ENCODE data around the gene PANK3.
A peak's percentile ranks its signal among the peaks of the same experiment; 100 is the strongest.
"Not testable (repeated sequence)": the region's sequence is repeated elsewhere in the genome, so short reads cannot be mapped to it uniquely, and the experiment has no call there.

Gene PANK3

GRCh38 chr5:168552146-168552545, 27.0 kb downstream of the PANK3 start:
- peak; percentile 86 for DNase-seq (ENCODE audit: low read depth)

- DNase-seq (ENCODE audit: low read depth): no peak
These were observed 28.5 kb downstream of the PANK3 start for GRCh38 chr5:168550656-168551055.

GRCh38 chr5:168549554-168549953, 29.6 kb downstream of the PANK3 start:
- DNase-seq (ENCODE audit: low read depth): no peak

- no peak for DNase-seq (ENCODE audit: low read depth)
These were observed 42.0 kb downstream of the PANK3 start for GRCh38 chr5:168537176-168537575.

GRCh38 chr5:168534351-168534750, 44.8 kb downstream of the PANK3 start:
- DNase-seq (ENCODE audit: low read depth): not testable (repeated sequence)

DNA sequence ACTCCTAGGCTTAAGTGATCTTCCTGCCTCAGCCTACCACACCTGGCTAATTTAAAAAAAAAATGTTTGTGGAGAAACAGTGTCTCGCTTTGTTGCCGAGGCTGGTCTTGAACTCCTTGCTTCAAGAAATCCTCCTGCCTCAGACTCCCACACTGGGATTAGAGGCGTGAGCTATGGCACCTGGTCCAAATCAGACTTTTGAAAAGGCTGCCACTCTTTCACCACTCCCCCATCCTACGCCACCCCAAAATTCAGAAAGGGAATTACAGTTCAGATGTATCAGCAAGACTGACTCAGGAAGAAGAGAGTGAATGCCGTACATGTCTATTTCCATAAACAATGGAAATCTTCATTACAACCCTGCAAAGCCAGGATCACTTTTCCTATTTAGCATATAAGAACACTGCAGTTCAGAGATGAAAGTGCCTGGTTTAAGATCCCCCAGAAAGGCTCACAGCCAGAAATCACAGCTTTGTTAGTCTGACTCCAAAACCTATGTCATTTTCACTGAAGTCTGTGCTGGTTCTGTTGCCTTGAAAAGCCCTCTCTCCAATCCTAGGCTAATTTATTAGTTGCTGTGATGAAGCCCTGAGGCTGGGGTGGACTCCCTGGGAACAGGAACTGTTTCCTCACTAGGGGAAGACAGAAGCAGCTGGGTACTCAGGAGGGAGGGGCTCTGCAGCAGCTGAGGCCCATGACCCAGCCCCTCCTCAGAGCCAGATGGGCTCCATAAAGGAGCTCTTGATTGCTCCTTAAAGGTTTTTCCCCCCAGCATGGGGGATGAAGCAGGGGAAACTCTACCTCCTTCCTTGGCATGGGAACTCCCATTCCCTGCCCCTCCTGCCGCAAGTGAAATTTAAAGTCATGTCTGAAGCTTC, 46.9 kb downstream of the PANK3 start:
- DNase-seq (ENCODE audit: low read depth): no peak

DNA sequence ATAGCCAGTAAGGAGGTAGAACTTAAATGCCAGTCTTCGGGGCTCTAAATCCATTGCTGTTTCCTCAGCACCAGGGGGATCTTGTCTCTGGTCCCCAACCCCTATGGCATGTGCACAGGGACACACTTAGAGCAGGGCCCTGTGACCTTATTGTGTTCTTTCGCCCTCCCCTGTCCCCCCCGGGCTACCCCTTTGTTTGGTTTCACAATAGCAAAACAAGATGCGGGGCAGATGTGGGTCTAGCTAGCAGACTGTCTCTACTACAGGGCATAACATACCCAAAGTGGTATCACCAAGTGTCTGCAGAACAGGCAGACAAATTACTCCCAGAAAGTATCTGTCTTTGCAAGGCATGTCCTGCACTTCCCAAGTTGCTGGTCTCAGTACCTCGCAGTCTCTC, 48.0 kb downstream of the PANK3 start:
- no peak for DNase-seq (ENCODE audit: low read depth)

DNA sequence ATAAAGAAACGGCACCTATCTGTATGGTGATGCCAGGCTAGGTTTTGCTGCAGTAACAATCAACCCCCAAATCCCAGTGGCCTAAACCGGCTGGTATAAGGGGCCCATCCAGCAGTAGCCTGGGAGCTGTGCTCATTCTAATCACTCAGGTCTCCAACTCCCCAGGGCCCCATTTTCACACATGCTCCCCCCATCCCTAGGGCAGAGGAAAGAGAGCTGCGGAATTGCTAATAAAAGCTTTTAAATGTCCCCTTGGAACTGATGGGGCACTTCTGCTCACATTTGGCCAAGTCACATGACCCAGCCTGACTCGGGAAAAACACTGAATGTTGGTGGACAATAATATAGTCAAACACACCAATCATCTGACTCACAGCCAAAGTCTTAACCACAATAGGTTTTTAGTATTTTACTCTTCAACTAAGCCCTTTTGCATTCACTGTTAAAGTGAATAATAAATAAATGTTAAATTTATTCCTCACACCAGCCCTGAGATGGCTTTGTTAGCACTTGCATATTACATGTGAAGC, 48.5 kb downstream of the PANK3 start:
- no peak for DNase-seq (ENCODE audit: low read depth)

DNA sequence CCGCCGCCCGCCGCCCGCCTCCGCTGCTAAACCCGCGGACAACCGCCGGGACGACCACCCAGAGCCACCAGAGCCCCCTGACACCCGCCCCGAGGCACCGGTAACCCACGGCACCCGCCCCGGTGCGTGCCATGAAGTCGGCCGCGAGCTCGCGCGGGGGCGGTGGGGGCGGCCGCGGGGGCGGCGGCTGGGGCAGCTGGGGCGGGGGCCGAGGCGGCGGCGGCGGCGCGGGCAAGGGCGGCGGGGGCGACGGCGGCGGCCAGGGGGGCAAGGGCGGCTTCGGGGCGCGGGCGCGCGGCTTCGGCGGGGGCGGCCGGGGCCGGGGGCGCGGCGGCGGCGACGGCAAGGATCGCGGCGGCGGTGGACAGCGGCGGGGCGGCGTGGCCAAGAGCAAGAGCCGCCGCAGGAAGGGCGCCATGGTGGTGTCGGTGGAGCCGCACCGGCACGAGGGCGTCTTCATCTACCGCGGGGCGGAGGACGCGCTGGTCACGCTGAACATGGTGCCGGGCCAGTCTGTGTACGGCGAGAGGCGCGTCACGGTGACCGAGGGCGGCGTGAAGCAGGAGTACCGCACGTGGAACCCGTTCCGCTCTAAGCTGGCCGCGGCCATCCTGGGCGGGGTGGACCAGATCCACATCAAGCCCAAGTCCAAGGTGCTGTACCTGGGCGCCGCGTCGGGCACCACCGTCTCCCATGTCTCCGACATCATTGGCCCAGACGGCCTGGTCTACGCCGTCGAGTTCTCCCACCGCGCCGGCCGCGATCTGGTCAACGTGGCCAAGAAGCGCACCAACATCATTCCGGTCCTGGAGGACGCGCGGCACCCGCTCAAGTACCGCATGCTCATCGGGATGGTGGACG, 49.6 kb downstream of the PANK3 start:
- DNase-seq (ENCODE audit: low read depth): no peak

- no peak for DNase-seq (ENCODE audit: low read depth)
These were observed 50.4 kb downstream of the PANK3 start, which contains the start of gene FBLL1 for GRCh38 chr5:168528521-168529373. TSS of gene FBLL1 (plus strand) at chr5:168529305. CDS start at chr5:168529505, 200 bp downstream.

DNA sequence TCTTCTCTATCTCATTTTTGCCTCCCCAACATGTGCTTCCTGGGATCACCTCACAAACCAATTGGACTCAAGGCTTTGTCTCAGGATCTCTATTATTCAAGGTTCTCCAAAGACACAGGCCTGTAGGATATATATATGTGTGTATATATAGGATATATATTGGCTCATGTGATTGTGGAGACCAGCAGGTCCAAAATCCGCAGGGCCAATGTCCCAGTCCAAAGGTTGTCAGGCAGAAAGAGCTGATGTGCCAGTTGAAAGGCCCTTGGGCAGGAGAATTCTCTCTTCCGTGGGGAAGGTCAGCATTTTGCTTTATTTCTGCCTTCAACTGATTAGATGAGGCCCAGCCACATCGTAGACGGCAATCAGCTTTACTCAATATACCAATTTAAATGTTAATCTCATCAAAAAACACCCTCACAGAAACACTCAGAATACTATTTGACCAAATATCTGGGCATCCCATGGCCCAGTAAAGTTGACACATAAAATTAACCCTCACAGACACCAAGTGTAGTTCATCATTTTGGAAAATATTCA, 51.3 kb downstream of the PANK3 start:
- no peak for DNase-seq (ENCODE audit: low read depth)

DNA sequence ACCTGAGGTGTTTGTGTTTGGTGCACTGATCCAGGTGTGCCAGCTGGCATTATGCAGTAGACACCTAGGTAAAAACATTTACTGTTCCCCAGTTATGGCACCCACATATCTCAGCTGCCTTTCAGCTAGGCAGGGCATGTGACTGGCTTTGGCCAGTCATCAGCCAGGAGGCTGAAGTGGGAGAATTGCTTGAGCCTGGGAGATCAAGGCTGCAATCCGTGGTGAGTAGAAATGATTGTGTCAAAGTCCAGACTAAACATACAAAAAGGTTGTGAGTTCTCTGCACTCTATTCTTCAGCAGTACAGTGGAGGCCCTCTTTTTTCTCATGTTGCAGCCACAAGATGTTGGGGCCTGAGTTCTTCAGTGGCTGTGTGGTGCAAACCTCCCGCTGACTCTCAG, 53.3 kb downstream of the PANK3 start:
- DNase-seq (ENCODE audit: low read depth): no peak

DNA sequence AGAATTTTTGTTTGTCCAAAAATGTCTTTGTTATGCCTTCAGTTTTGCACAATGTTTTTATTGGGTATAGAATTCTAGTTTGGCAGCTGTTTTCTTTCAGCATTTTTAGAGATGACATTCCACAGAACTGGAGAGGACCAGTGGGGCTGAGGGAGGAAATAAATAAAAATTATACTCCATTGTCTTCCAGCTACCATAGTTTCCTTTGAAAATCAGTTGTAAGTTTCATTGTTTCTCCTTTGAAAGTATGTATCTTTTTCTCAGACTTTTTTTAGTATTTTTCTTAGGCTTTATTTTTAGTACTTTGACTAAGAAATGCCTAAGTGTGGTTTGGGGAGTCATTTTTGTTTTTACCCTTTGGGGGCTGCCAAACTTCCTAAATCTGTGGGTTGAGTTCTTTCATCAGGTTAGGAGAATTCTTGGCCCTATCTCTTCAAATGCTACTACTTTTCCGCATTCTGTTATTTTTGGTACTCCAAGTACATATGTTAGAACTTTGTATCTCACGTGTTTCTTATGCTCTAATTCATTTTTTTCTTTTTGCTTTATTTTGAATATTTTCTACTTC, 65.2 kb downstream of the PANK3 start:
- DNase-seq (ENCODE audit: low read depth): no peak

- DNase-seq (ENCODE audit: low read depth): no peak
These were observed 76.5 kb downstream of the PANK3 start for GRCh38 chr5:168502563-168503237.

All from non-pigmented ciliary epithelial cell (primary cell).